K562 (cell line): ENCODE data around the gene STMN3. TPM values are rescaled to one million over a fixed set of nuclear protein-coding genes. Genes with fewer than 3 reads are reported as not detected.

ENCODE experiments used
- ATAC-seq: fragments of 200-7000 bp; cut with Tn5 transposase; 3 replicates; pipeline ENCODE4 v1.9.1; 2020; ENCODE audit warnings: moderate library complexity
- BruUV-seq: library from RNA; stranded (reverse); fragments of 400-500 nt; replicated peaks from 2 replicates; lab custom pipeline; 2021; lab: Mats Ljungman, UMichigan
- CTCF ChIA-PET: fragments of 300-600 bp; formaldehyde crosslinking; extraction: SDS; loops from one replicate; lab custom pipeline; 2021; ENCODE audit warnings: low intra/inter-chr PET ratio; lab: Yijun Ruan, JAX
- POLR2A ChIA-PET: fragments of 300-600, 350-650 bp; sonication (Branson Sonifier 250); formaldehyde crosslinking; extraction: SDS; loops from one replicate; lab custom pipeline; 2021; ENCODE audit warnings: antibody characterized with exemption, inconsistent platforms; lab: Yijun Ruan, JAX
- DNase-seq, 4 experiments: peaks; one replicate each; pipeline versions ENCODE4 v3.0.0 to v3.0.0-alpha.2; 2011 to 2018; ENCODE audit warnings: low spot score in 3 of 4, mixed read lengths in 3 of 4; ENCODE audit errors: extremely low read depth in 1 of 4
- FAIRE-seq: peaks from 2 replicates; lab custom pipeline; 2011; peaks lifted over from hg19 to GRCh38; lab: Jason Lieb, UNC
- H2AFZ ChIP-seq: 2 replicates; pipeline ENCODE4 v1.6.0; 2011; ENCODE audit warnings: low read depth, low read length, control low read depth, inconsistent platforms
- H3K27ac ChIP-seq: fragments of 200-600 bp; 3 replicates; pipeline ENCODE4 v1.8.0; 2011; ENCODE audit warnings: low read depth, mild to moderate bottlenecking, control low read depth, inconsistent platforms, low read length, moderate library complexity, mixed read lengths; ENCODE audit errors: extremely low read depth
- H3K27me3 ChIP-seq, 2 experiments: fragments of 300-600 bp in 1 of 2; 2 replicates in 1 of 2; 3 replicates in 1 of 2; pipeline versions ENCODE4 v1.6.0 to v1.8.0; 2011; ENCODE audit warnings: inconsistent platforms in 2 of 2, low read length in 2 of 2, mild to moderate bottlenecking in 1 of 2, mixed read lengths in 1 of 2, moderate library complexity in 1 of 2; ENCODE audit not compliant: control insufficient read depth in 2 of 2, insufficient read depth in 2 of 2
- H3K36me3 ChIP-seq: fragments of 300-600 bp; 3 replicates; pipeline ENCODE4 v1.8.0; 2011; ENCODE audit warnings: mild to moderate bottlenecking, low read length, inconsistent platforms; ENCODE audit not compliant: control insufficient read depth, insufficient read depth
- H3K4me1 ChIP-seq, 2 experiments: fragments of 200-600 bp in 1 of 2; replicated peaks in 1 of 2; 2 replicates in 1 of 2; 3 replicates in 1 of 2; pipeline versions ENCODE4 v1.5.1 to v1.8.0; 2011; ENCODE audit warnings: inconsistent platforms in 2 of 2, low read length in 2 of 2, mild to moderate bottlenecking in 1 of 2, mixed read lengths in 1 of 2, moderate library complexity in 1 of 2; ENCODE audit not compliant: control insufficient read depth in 2 of 2, insufficient read depth in 2 of 2
- H3K4me2 ChIP-seq: 2 replicates; pipeline ENCODE4 v1.6.1; 2011; ENCODE audit warnings: low read length, control low read depth, inconsistent platforms, mixed read lengths; ENCODE audit not compliant: insufficient read depth
- H3K4me3 ChIP-seq: fragments of 200-600 bp; sonication (generic), shearing (Covaris generic); 2 replicates; pipeline ENCODE4 v1.5.1; 2016; ENCODE audit warnings: control low read depth, inconsistent platforms
- H3K79me2 ChIP-seq: fragments of 200-600 bp; 3 replicates; pipeline ENCODE4 v1.8.0; 2011; ENCODE audit warnings: low read length, inconsistent platforms; ENCODE audit not compliant: control insufficient read depth, insufficient read depth
- H3K9ac ChIP-seq, 2 experiments: 2 replicates each; pipeline versions ENCODE4 v1.6.0 to v1.6.1; 2011; ENCODE audit warnings: low read depth in 2 of 2, low read length in 2 of 2, control low read depth in 1 of 2, inconsistent platforms in 1 of 2, mild to moderate bottlenecking in 1 of 2, mixed read lengths in 1 of 2; ENCODE audit not compliant: insufficient read depth in 1 of 2
- H3K9me1 ChIP-seq: one replicate; pipeline ENCODE4 v1.6.0; 2011; ENCODE audit warnings: inconsistent platforms, mild to moderate bottlenecking, low read length, moderate library complexity; ENCODE audit not compliant: control insufficient read depth, insufficient read depth
- H3K9me3 ChIP-seq: replicated peaks from 2 replicates; pipeline ENCODE4 v1.5.1; 2011; ENCODE audit warnings: low read depth, low read length, inconsistent platforms; ENCODE audit not compliant: control insufficient read depth, insufficient read depth
- H4K20me1 ChIP-seq: replicated peaks from 2 replicates; pipeline ENCODE4 v1.6.1; 2011; ENCODE audit warnings: low read length, inconsistent platforms, mixed read lengths; ENCODE audit not compliant: control insufficient read depth, insufficient read depth
- FOXA1 ChIP-seq: fragments of 450-650 bp; IDR thresholded peaks from 2 replicates; pipeline ENCODE4 v1.6.1; 2016; ENCODE audit warnings: mild to moderate bottlenecking, borderline replicate concordance
- HMGN3 ChIP-seq: IDR thresholded peaks from 2 replicates; pipeline ENCODE4 v1.6.1; 2011; ENCODE audit warnings: borderline replicate concordance, low read depth, mild to moderate bottlenecking, mixed read lengths, low read length; ENCODE audit not compliant: insufficient read length; ENCODE audit errors: extremely low read depth
- NR1H2 ChIP-seq: sonication (generic); formaldehyde crosslinking; IDR thresholded peaks from 2 replicates; pipeline ENCODE4 v1.4.0; 2020; ENCODE audit warnings: mild to moderate bottlenecking, missing genetic modification reagents
- PCBP1 ChIP-seq: fragments of 200-400 bp; formaldehyde crosslinking; IDR thresholded peaks from 2 replicates; pipeline ENCODE4 v1.6.1; 2018; ENCODE audit warnings: mild to moderate bottlenecking, low read depth, low read length; ENCODE audit not compliant: poor library complexity, severe bottlenecking
- POLR2A ChIP-seq: fragments of 450-650 bp; conservative IDR thresholded peaks from 2 replicates; pipeline ENCODE4 v1.6.1; 2016
- POLR2G ChIP-seq: fragments of 200-400 bp; formaldehyde crosslinking; IDR thresholded peaks from 2 replicates; pipeline ENCODE4 v1.6.1; 2017; ENCODE audit warnings: low read depth, mild to moderate bottlenecking, antibody characterized with exemption, low read length, moderate library complexity
- RBM22 ChIP-seq: fragments of 200-400 bp; formaldehyde crosslinking; IDR thresholded peaks from 2 replicates; pipeline ENCODE4 v1.6.1; 2018; ENCODE audit warnings: low read length, low read depth; ENCODE audit not compliant: poor library complexity, severe bottlenecking
- YBX1 ChIP-seq: fragments of 450-650 bp; IDR thresholded peaks from 2 replicates; pipeline ENCODE4 v1.7.1; 2016; ENCODE audit warnings: mild to moderate bottlenecking
- WGBS: fragments of 100-300 bp; shearing (Covaris generic); methylation state at CpG from one replicate; pipeline ENCODE4 v1.1.6; 2016; ENCODE audit warnings: low coverage, mixed read lengths; ENCODE audit not compliant: insufficient coverage; ENCODE audit errors: missing lambda C conversion rate; 5-methylcytosine and 5-hydroxymethylcytosine counted together
- in situ Hi-C: fragments of 300-500 bp; cut with MboI; formaldehyde crosslinking; loops from 4 replicates; pipeline ENCODE4 v1.15.0; 2018; ENCODE audit warnings: inconsistent platforms, mixed read lengths
- intact Hi-C: fragments of 100-400 bp; cut with micrococcal nuclease; formaldehyde crosslinking; loops from 2 replicates; pipeline ENCODE4 v1.14.2; 2022
- polyA plus RNA-seq, 8 experiments: library from polyadenylated mRNA; depleted of rRNA in 4 of 8; stranded (reverse) in 5 of 8; unstranded in 3 of 8; fragments of >200 nt; fragmentation: Nextera tagmentation in 2 of 8; fragmentation: Illumina TruSeq in 1 of 8; extraction: Ambion mirVana in 2 of 8; extraction: Trizol in 1 of 8; gene quantifications; 2 replicates each; pipeline versions ENCODE4 v1.2.1 to v1.2.3, GENCODE V29; 2011 to 2014; ENCODE audit warnings: inconsistent platforms in 1 of 8, missing spikeins in 1 of 8
- total RNA-seq, 7 experiments: library from RNA; depleted of rRNA in 6 of 7; stranded (reverse); fragments of >200 nt in 6 of 7; fragmentation: Illumina TruSeq in 2 of 7; extraction: Trizol in 2 of 7; gene quantifications; 2 replicates each; pipeline versions ENCODE4 v1.2.1 to v1.2.3, GENCODE V29; 2011 to 2021; ENCODE audit warnings: low replicate concordance in 1 of 7

STMN3 gene
- total and polyA plus RNA-seq, 9 of the 15 experiments (the other 6 are each of a cell fraction or from before 2014, with no cell fraction given), result 0.70 to 65.6 (median 29.4) TPM

GRCh38 chr20:63690003-63690897, 37.0 kb upstream of the STMN3 start:
- no peak for FAIRE-seq
- H3K9me1 ChIP-seq, result no peaks in the 10 kb centered on the region
- no peaks in the 10 kb centered on the region for H4K20me1 ChIP-seq
- H3K4me1 ChIP-seq, result peaks cover 9 to 75% of the 10 kb centered on the region in 2 experiments
- no peak overlapping the region for H2AFZ ChIP-seq
- in situ Hi-C loops, result no loop called here
- BruUV-seq, result no TSS peak
- H3K27me3 ChIP-seq, result no peaks in the 10 kb centered on the region
- intact Hi-C loops, result no loop called here
- peaks cover 34% of the 10 kb centered on the region; the same call in 2 of the 3 replicates for H3K36me3 ChIP-seq
- no peak for ATAC-seq
- no peak for DNase-seq
- no peak overlapping the region for H3K4me3 ChIP-seq
- H3K27ac ChIP-seq, result no peak overlapping the region
- no peaks in the 10 kb centered on the region for H3K79me2 ChIP-seq
- TF ChIP-seq POLR2A (0 out of 2 replicates have a peak, but pooled peaks have one; percentile 13), FOXA1 (no peak), YBX1 (no peak), RBM22 (peak; percentile 59), HMGN3 (peak; percentile 41), PCBP1 (peak; percentile 7), POLR2G (peak; percentile 73), NR1H2 (CRISPR knock-in tag) (no peak)
- ChIA-PET POLR2A (no interaction called here), CTCF (no interaction called here)
- H3K4me2 ChIP-seq, result no peak overlapping the region
- WGBS, result 92% methylated on average over 20 of the region's 40 CpGs
- H3K9ac ChIP-seq, result peak overlapping the region in 1 of 2 experiments; percentile 7; a peak in 1 of 4 replicates
- H3K9me3 ChIP-seq, result no peaks in the 10 kb centered on the region
